Measurements from ENCODE around the gene PATZ1. TPM values are rescaled to one million over a fixed set of nuclear protein-coding genes. Genes with fewer than 3 reads are reported as not detected.

PATZ1 gene
- total and polyA plus RNA-seq, 9 of the 15 experiments (the other 6 are each of a cell fraction or from before 2014, with no cell fraction given), result 0.63 to 7.8 (median 4.2) TPM

GRCh38 chr22:31290494-31291471 lies 55.4 kb downstream of the PATZ1 start (continued):
- 0 out of 2 replicates have a peak, but pooled peaks have one; percentile 71 for TF ChIP-seq ZNF431 (CRISPR knock-in tag; IDR thresholded peaks at IDR 0.05)
- no peak for TF ChIP-seq ZSCAN32 (CRISPR knock-in tag; IDR thresholded peaks at IDR 0.05)
- peak; percentile 66 for TF ChIP-seq KDM5B (IDR thresholded peaks at IDR 0.05; ENCODE audit: insufficient replicate concordance, low read depth, low read length)
- TF ChIP-seq KLF10 (CRISPR knock-in tag; IDR thresholded peaks at IDR 0.05), result no peak
- TF ChIP-seq ADNP (tag; IDR thresholded peaks at IDR 0.05), result no peak
- TF ChIP-seq ZNF592 (IDR thresholded peaks at IDR 0.05), result peak; percentile 81
- TF ChIP-seq CCNT2 (IDR thresholded peaks at IDR 0.05; ENCODE audit: borderline replicate concordance, extremely low read depth, insufficient read length, low read depth, low read length), result peak; percentile 91
- TF ChIP-seq TFAP4 (CRISPR knock-in tag; IDR thresholded peaks at IDR 0.05; ENCODE audit: borderline replicate concordance), result peak; percentile 62; the same call in 1 of the 2 replicates
- peak; percentile 51; the same call in 1 of the 2 replicates for TF ChIP-seq CREB3L1 (IDR thresholded peaks at IDR 0.05; ENCODE audit: borderline replicate concordance, low read depth)
- TF ChIP-seq MAX (CRISPR knock-in tag; IDR thresholded peaks at IDR 0.05), result peak; percentile 95
- peak; percentile 61 for TF ChIP-seq CREM (IDR thresholded peaks at IDR 0.05; ENCODE audit: low read depth)
- peak; percentile 60 for TF ChIP-seq TBP (optimal IDR thresholded peaks at IDR 0.05; ENCODE audit: low read depth, low read length)
- TF ChIP-seq EP400 (IDR thresholded peaks at IDR 0.05), result peak; percentile 81
- TF ChIP-seq RBFOX2 (IDR thresholded peaks at IDR 0.05; ENCODE audit: low read depth, low read length), result peak; percentile 90
- TF ChIP-seq TGIF2 (CRISPR knock-in tag; IDR thresholded peaks at IDR 0.05), result 0 out of 2 replicates have a peak, but pooled peaks have one; percentile 32
- TF ChIP-seq HMGN3 (IDR thresholded peaks at IDR 0.05; ENCODE audit: borderline replicate concordance, extremely low read depth, insufficient read length, low read depth, low read length), result peak; percentile 88

Measured in K562 (cell line).